ENCODE measurements around the gene GNG7. TPM values are rescaled to one million over a fixed set of nuclear protein-coding genes. Genes with fewer than 3 reads are reported as not detected.

GNG7 gene
- total and polyA plus RNA-seq, 10 of the 15 experiments (the other 5 are each of a cell fraction or from before 2014, with no cell fraction given) = 1.9 to 13.6 (median 6.5) TPM

GRCh38 chr19:2475702-2476450 lies 226.6 kb downstream of the GNG7 start, which contains the start of gene GADD45B (continued):
- TF ChIP-seq ATF2 (IDR thresholded peaks at IDR 0.05; ENCODE audit: low read length) (peak; percentile 66; the same call in 1 of the 2 replicates), SIN3A (IDR thresholded peaks at IDR 0.05; ENCODE audit: low read depth, low read length) (peak; percentile 90), MLLT1 (IDR thresholded peaks at IDR 0.05) (peak; percentile 95), GATAD2B (conservative IDR thresholded peaks at IDR 0.05; ENCODE audit: low read depth) (0 out of 2 replicates have a peak, but pooled peaks have one; percentile 63), HCFC1 (IDR thresholded peaks at IDR 0.05; ENCODE audit: low read length) (no peak), HDAC6 (IDR thresholded peaks at IDR 0.05; ENCODE audit: unreplicated experiment) (peak; percentile 98), EP300 (IDR thresholded peaks at IDR 0.05; ENCODE audit: borderline replicate concordance in 1 of 2, control insufficient read depth in 1 of 2, low read depth in 2 of 2, low read length in 2 of 2) (peak in 1 of 2 experiments; percentile 17; a peak in 1 of 4 replicates), BCL3 (IDR thresholded peaks at IDR 0.05; ENCODE audit: borderline replicate concordance, insufficient read depth, low read depth, low read length, poor library complexity, severe bottlenecking) (peak; percentile 43), IKZF1 (conservative IDR thresholded peaks at IDR 0.05) (peak; percentile 93), CEBPB (IDR thresholded peaks at IDR 0.05; ENCODE audit: borderline replicate concordance in 1 of 2, low read depth in 2 of 2, low read length in 2 of 2) (peak in 1 of 2 experiments; percentile 35; a peak in 1 of 4 replicates), TCF3 (IDR thresholded peaks at IDR 0.05; ENCODE audit: borderline replicate concordance, insufficient read depth, low read depth, low read length) (peak; percentile 96; the same call in 1 of the 2 replicates), NFYB (IDR thresholded peaks at IDR 0.05; ENCODE audit: insufficient read depth, low read depth, low read length) (peak; percentile 69; the same call in 1 of the 2 replicates), BHLHE40 (IDR thresholded peaks at IDR 0.05; ENCODE audit: borderline replicate concordance in 1 of 2, low read depth in 2 of 2, low read length in 1 of 2) (peak; percentile 51 to 59), POU2F2 (IDR thresholded peaks at IDR 0.05; ENCODE audit: borderline replicate concordance, low read depth, low read length) (peak; percentile 100), RELA (IDR thresholded peaks at IDR 0.05; ENCODE audit: borderline replicate concordance, partially characterized antibody) (no peak), RBBP5 (conservative IDR thresholded peaks at IDR 0.05) (no peak), FOXK2 (IDR thresholded peaks at IDR 0.05) (no peak), MYB (IDR thresholded peaks at IDR 0.05; ENCODE audit: borderline replicate concordance, low read depth, low read length) (peak; percentile 77)
- TF ChIP-seq, protein P1, sequence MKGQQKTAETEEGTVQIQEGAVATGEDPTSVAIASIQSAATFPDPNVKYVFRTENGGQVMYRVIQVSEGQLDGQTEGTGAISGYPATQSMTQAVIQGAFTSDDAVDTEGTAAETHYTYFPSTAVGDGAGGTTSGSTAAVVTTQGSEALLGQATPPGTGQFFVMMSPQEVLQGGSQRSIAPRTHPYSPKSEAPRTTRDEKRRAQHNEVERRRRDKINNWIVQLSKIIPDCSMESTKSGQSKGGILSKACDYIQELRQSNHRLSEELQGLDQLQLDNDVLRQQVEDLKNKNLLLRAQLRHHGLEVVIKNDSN (IDR thresholded peaks at IDR 0.05; ENCODE audit: borderline replicate concordance, extremely low read length, insufficient read depth, low read depth, low read length) = peak; percentile 75
- TF ChIP-seq, protein P2, sequence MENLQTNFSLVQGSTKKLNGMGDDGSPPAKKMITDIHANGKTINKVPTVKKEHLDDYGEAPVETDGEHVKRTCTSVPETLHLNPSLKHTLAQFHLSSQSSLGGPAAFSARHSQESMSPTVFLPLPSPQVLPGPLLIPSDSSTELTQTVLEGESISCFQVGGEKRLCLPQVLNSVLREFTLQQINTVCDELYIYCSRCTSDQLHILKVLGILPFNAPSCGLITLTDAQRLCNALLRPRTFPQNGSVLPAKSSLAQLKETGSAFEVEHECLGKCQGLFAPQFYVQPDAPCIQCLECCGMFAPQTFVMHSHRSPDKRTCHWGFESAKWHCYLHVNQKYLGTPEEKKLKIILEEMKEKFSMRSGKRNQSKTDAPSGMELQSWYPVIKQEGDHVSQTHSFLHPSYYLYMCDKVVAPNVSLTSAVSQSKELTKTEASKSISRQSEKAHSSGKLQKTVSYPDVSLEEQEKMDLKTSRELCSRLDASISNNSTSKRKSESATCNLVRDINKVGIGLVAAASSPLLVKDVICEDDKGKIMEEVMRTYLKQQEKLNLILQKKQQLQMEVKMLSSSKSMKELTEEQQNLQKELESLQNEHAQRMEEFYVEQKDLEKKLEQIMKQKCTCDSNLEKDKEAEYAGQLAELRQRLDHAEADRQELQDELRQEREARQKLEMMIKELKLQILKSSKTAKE (IDR thresholded peaks at IDR 0.05; ENCODE audit: low read depth, poor library complexity, severe bottlenecking) = peak; percentile 34

Data from GM12878 (cell line).